Panc1 (cell line): ENCODE data around the gene LRRC10B. TPM values are rescaled to one million over a fixed set of nuclear protein-coding genes. Genes with fewer than 3 reads are reported as not detected.

Source experiments
- ATAC-seq: fragments of 200-7000 bp; cut with Tn5 transposase; 2 replicates; pipeline ENCODE4 v1.9.1; 2020; ENCODE audit warnings: mild to moderate bottlenecking, moderate library complexity
- BruUV-seq: library from RNA; stranded (reverse); fragments of 400-500 nt; replicated peaks from 2 replicates; lab custom pipeline; 2021; lab: Mats Ljungman, UMichigan
- CTCF ChIA-PET: fragments of 300-600 bp; sonication (Branson Sonifier 250); formaldehyde crosslinking; loops from one replicate; lab custom pipeline; 2022; ENCODE audit warnings: antibody characterized with exemption; lab: Charles Lee
- POLR2A ChIA-PET: fragments of 300-600 bp; sonication (Branson Sonifier 250); formaldehyde crosslinking; loops from one replicate; lab custom pipeline; 2022; ENCODE audit warnings: antibody characterized with exemption; lab: Charles Lee
- DNase-seq: peaks from one replicate; pipeline ENCODE4 v3.0.0-alpha.2; 2010; ENCODE audit warnings: low read depth, low spot score
- H3K27ac ChIP-seq: 2 replicates; pipeline ENCODE4 v1.5.1; 2011; ENCODE audit warnings: mild to moderate bottlenecking, low read length, inconsistent platforms
- H3K27me3 ChIP-seq: fragments of 200-500 bp; sonication (Bioruptor generic); 2 replicates; pipeline ENCODE4 v1.6.0; 2014; ENCODE audit warnings: low read length, inconsistent platforms; ENCODE audit not compliant: control insufficient read depth, insufficient read depth
- H3K36me3 ChIP-seq: fragments of 200-500 bp; sonication (Bioruptor generic); 2 replicates; pipeline ENCODE4 v1.5.1; 2014; ENCODE audit warnings: inconsistent platforms, mild to moderate bottlenecking, low read length, moderate library complexity; ENCODE audit not compliant: control insufficient read depth, insufficient read depth
- H3K4me1 ChIP-seq: 2 replicates; pipeline ENCODE4 v1.5.1; 2011; ENCODE audit warnings: inconsistent platforms, mild to moderate bottlenecking, low read length, moderate library complexity; ENCODE audit not compliant: control insufficient read depth, insufficient read depth
- H3K4me3 ChIP-seq, 2 experiments: 2 replicates each; pipeline ENCODE4 v1.5.1; 2011 to 2012; ENCODE audit warnings: low read depth in 2 of 2, low read length in 2 of 2, mild to moderate bottlenecking in 2 of 2, inconsistent platforms in 1 of 2, moderate library complexity in 1 of 2
- H3K9me3 ChIP-seq: fragments of 200-500 bp; sonication (Bioruptor generic); 2 replicates; pipeline ENCODE4 v1.5.1; 2014; ENCODE audit warnings: low read depth, mild to moderate bottlenecking, inconsistent platforms, low read length, moderate library complexity; ENCODE audit not compliant: control insufficient read depth, insufficient read depth
- POLR2AphosphoS5 ChIP-seq: IDR thresholded peaks from 2 replicates; pipeline ENCODE4 v1.6.1; 2012; ENCODE audit warnings: mild to moderate bottlenecking, low read depth, low read length, moderate library complexity
- SIN3A ChIP-seq: IDR thresholded peaks from 2 replicates; pipeline ENCODE4 v1.6.1; 2012; ENCODE audit warnings: low read depth, mild to moderate bottlenecking, low read length, moderate library complexity, borderline replicate concordance; ENCODE audit not compliant: insufficient read depth
- TCF7L2 ChIP-seq: IDR thresholded peaks from 2 replicates; pipeline ENCODE4 v1.6.1; 2011; ENCODE audit warnings: mild to moderate bottlenecking, low read depth, low read length, inconsistent platforms
- in situ Hi-C: cut with HindIII; loops from 2 replicates; pipeline ENCODE4 v1.10.0; 2016; ENCODE audit warnings: low sequenced_read_pairs, low pct_unique_long_range_greater_than_20kb
- intact Hi-C: fragments of 100-400 bp; cut with micrococcal nuclease; formaldehyde crosslinking; loops from one replicate; pipeline ENCODE4 v1.10.0; 2022; ENCODE audit not compliant: unreplicated experiment
- total RNA-seq: library from RNA; stranded (reverse); gene quantifications from one replicate; pipeline ENCODE4 v1.2.1, GENCODE V29; 2021; ENCODE audit not compliant: unreplicated experiment
- TF ChIP-seq, protein P1 (sequence below): fragments of 450-650 bp; IDR thresholded peaks from 2 replicates; pipeline ENCODE4 v1.5.1; 2017; ENCODE audit warnings: mild to moderate bottlenecking
- TF ChIP-seq, protein P2 (sequence below), 2 experiments: IDR thresholded peaks; 2 replicates each; pipeline ENCODE4 v1.6.1; 2011 to 2012; ENCODE audit warnings: low read depth in 2 of 2, control low read depth in 1 of 2, low read length in 1 of 2, mild to moderate bottlenecking in 1 of 2, moderate library complexity in 1 of 2; ENCODE audit not compliant: insufficient read depth in 1 of 2

LRRC10B gene
- total RNA-seq, 1 experiment from 2014 or later = 0.23 TPM

DNA sequence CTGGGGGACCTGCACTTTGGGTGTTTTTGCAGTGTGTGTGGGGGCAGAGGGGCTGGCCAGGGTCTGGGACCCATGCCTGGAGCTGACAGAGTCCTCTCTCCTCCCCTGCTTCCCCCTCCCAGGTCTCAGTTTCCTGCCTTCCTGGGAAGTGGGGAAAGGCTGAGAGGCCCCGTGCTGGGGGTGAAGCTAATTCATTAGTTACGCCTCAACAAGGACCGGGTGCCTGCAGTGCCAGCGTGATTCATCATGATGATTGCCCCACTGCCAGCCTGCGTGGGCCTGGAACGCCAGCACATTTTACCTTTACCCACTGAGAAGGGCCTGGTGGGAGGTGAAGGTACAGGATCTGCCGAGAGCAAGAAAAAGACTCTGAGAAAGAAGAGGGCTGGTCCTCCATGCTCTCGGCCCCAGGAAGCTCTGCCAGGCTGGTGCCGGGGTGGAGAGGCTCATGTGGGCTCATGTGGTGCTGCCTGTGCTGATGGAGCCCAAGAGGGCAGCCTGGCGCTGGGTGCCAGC is 2.9 kb upstream of the LRRC10B start:
- POLR2A ChIA-PET = no interaction called here
- Histone ChIP-seq H3K4me3 (no peak overlapping the region), H3K4me1 (no peaks in the 10 kb centered on the region; the same call in 1 of the 2 replicates), H3K27me3 (peaks cover 4% of the 10 kb centered on the region; the same call in 1 of the 2 replicates), H3K36me3 (no peaks in the 10 kb centered on the region), H3K27ac (no peak overlapping the region), H3K9me3 (no peaks in the 10 kb centered on the region)
- ATAC-seq = no peak
- intact Hi-C loops = no loop called here
- in situ Hi-C loops = no loop called here
- no peak for DNase-seq
- CTCF ChIA-PET = interaction anchor here (0.5 to 1.5 kb wide), 2 partner anchors 11 to 26 kb away, joined by 3 to 4 read pairs; no protein-coding TSS in a partner anchor
- TF ChIP-seq SIN3A (no peak), TCF7L2 (no peak), POLR2AphosphoS5 (no peak)
- TF ChIP-seq, protein P1, sequence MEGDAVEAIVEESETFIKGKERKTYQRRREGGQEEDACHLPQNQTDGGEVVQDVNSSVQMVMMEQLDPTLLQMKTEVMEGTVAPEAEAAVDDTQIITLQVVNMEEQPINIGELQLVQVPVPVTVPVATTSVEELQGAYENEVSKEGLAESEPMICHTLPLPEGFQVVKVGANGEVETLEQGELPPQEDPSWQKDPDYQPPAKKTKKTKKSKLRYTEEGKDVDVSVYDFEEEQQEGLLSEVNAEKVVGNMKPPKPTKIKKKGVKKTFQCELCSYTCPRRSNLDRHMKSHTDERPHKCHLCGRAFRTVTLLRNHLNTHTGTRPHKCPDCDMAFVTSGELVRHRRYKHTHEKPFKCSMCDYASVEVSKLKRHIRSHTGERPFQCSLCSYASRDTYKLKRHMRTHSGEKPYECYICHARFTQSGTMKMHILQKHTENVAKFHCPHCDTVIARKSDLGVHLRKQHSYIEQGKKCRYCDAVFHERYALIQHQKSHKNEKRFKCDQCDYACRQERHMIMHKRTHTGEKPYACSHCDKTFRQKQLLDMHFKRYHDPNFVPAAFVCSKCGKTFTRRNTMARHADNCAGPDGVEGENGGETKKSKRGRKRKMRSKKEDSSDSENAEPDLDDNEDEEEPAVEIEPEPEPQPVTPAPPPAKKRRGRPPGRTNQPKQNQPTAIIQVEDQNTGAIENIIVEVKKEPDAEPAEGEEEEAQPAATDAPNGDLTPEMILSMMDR = no peak
- TF ChIP-seq, protein P2, sequence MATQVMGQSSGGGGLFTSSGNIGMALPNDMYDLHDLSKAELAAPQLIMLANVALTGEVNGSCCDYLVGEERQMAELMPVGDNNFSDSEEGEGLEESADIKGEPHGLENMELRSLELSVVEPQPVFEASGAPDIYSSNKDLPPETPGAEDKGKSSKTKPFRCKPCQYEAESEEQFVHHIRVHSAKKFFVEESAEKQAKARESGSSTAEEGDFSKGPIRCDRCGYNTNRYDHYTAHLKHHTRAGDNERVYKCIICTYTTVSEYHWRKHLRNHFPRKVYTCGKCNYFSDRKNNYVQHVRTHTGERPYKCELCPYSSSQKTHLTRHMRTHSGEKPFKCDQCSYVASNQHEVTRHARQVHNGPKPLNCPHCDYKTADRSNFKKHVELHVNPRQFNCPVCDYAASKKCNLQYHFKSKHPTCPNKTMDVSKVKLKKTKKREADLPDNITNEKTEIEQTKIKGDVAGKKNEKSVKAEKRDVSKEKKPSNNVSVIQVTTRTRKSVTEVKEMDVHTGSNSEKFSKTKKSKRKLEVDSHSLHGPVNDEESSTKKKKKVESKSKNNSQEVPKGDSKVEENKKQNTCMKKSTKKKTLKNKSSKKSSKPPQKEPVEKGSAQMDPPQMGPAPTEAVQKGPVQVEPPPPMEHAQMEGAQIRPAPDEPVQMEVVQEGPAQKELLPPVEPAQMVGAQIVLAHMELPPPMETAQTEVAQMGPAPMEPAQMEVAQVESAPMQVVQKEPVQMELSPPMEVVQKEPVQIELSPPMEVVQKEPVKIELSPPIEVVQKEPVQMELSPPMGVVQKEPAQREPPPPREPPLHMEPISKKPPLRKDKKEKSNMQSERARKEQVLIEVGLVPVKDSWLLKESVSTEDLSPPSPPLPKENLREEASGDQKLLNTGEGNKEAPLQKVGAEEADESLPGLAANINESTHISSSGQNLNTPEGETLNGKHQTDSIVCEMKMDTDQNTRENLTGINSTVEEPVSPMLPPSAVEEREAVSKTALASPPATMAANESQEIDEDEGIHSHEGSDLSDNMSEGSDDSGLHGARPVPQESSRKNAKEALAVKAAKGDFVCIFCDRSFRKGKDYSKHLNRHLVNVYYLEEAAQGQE (IDR thresholded peaks at IDR 0.05; ENCODE audit: insufficient read depth in 1 of 2, low read depth in 2 of 2, low read length in 1 of 2) = no peak
- BruUV-seq = no TSS peak

- CTCF ChIA-PET = interaction anchor here (0.6 kb wide), 1 partner anchor 58 kb away, joined by 6 read pairs; no protein-coding TSS in a partner anchor
Observed at GRCh38 chr11:61507012-61507768, 1.4 kb upstream of the LRRC10B start.

More at GRCh38 chr11:61507012-61507768, 1.4 kb upstream of the LRRC10B start:
- Histone ChIP-seq H3K9me3 (no peaks in the 10 kb centered on the region), H3K27ac (no peak overlapping the region), H3K36me3 (no peaks in the 10 kb centered on the region), H3K27me3 (peaks cover 4% of the 10 kb centered on the region; the same call in 1 of the 2 replicates), H3K4me3 (no peak overlapping the region), H3K4me1 (no peaks in the 10 kb centered on the region; the same call in 1 of the 2 replicates)
- DNase-seq (no peak), ATAC-seq (no peak)
- intact Hi-C loops (no loop called here), in situ Hi-C loops (no loop called here)
- POLR2A ChIA-PET = no interaction called here
- TF ChIP-seq POLR2AphosphoS5 (no peak), SIN3A (no peak), TCF7L2 (no peak)
- TF ChIP-seq, protein P2 (IDR thresholded peaks at IDR 0.05; ENCODE audit: insufficient read depth in 1 of 2, low read depth in 2 of 2, low read length in 1 of 2) = no peak
- BruUV-seq = no TSS peak
